PC-9 (cell line): ENCODE results near the gene CTNND2.

Experiments used
- CTCF ChIP-seq: fragments of 200-600 bp; sonication (generic); conservative IDR thresholded peaks from 2 replicates; pipeline ENCODE4 v1.6.1; 2017; ENCODE audit warnings: mixed run types, antibody characterized with exemption, mild to moderate bottlenecking, moderate library complexity
- EZH2 ChIP-seq: fragments of 200-600 bp; sonication (generic); IDR thresholded peaks from 2 replicates; pipeline ENCODE4 v1.8.0; 2017; ENCODE audit warnings: antibody characterized with exemption, low read depth

DNA sequence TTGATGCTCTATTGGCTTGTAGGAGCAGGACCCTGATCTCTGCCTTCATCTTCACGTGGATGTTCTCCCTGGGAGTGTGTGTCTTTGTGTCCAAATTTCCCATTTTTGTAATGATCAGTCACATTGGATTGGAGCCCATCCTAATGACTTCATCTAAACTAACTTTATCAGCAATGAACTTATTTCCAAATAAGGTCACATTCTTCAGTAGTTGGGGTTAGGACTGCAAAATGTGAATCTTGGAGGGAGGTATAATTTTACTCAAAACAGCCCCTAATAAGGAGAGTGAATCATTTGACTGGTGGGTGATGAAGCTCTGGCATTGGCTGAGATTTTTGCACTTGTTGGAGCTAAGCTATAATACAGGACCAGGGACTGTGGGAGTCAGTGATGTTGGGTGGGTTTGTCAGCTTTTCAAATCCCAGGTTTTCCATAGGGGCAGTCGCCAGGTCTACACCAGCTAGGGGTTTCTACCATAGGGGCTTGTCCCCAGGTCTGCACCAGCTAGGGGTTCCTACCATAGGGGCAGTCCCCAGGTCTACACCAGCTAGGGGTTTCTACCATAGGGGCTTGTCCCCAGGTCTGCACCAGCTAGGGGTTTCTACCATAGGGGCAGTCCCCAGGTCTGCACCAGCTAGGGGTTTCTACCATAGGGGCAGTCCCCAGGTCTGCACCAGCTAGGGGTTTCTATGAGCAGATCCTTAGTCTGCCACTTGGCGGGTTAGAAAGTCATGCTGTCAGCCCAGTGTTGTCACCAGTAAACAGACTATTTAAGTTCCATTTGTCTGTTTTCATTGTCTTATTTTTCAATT, 760.6 kb downstream of the CTNND2 start:
- TF ChIP-seq CTCF (no peak), EZH2 (no peak)
